Measurements from ENCODE around the gene FBRSL1. TPM values are rescaled to one million over a fixed set of nuclear protein-coding genes. Genes with fewer than 3 reads are reported as not detected.

The FBRSL1 gene
- polyA plus RNA-seq, 3 donors, result 0.39 to 28.7 (median 0.74) TPM

- H3K27me3 ChIP-seq (ENCODE audit: control insufficient read depth in 2 of 2, insufficient read depth in 2 of 2, low read length in 2 of 2), result no peaks in the 10 kb centered on the region
- no peak for TF ChIP-seq CTCF (IDR thresholded peaks at IDR 0.05)
- no peaks in the 10 kb centered on the region for H3K27me3 Mint-ChIP-seq (ENCODE audit: low read depth in 3 of 3)
- H3K9ac ChIP-seq (ENCODE audit: insufficient read depth, low read length, poor library complexity, severe bottlenecking), result no peak overlapping the region
- no peaks in the 10 kb centered on the region for H3K9me3 Mint-ChIP-seq
- no peak overlapping the region for H3K27ac ChIP-seq (ENCODE audit: low read depth in 1 of 2, low read length in 2 of 2)
- H2AFZ ChIP-seq (ENCODE audit: insufficient read depth, low read depth, low read length, poor library complexity, severe bottlenecking), result no peak overlapping the region
- intact Hi-C loops (cut with micrococcal nuclease), result loop anchor here (10.0 kb wide), 2 partner anchors 324 to 416 kb away; partner anchors contain the start of gene GOLGA3 (in 1 of the 2)
- H3K4me2 ChIP-seq (replicated peaks; ENCODE audit: extremely low read depth, low read length, poor library complexity, severe bottlenecking), result no peak overlapping the region
- H3K36me3 ChIP-seq (replicated peaks in 1 of 2; ENCODE audit: control insufficient read depth in 1 of 2, insufficient read depth in 2 of 2, low read length in 2 of 2), result no peaks in the 10 kb centered on the region
- H3K9me3 ChIP-seq (replicated peaks in 1 of 2; ENCODE audit: control insufficient read depth in 1 of 2, insufficient read depth in 1 of 2, low read length in 2 of 2), result no peaks in the 10 kb centered on the region
- peaks cover 100% of the 10 kb centered on the region for H4K20me1 ChIP-seq (ENCODE audit: insufficient read depth, low read length)
- H3K4me1 Mint-ChIP-seq, result peaks cover 55% of the 10 kb centered on the region
- 95% methylated on average over 9 of the region's 9 CpGs for WGBS (ENCODE audit: insufficient coverage)
- H3K4me1 ChIP-seq (ENCODE audit: control insufficient read depth in 1 of 2, insufficient read depth in 2 of 2, low read length in 2 of 2), result peaks cover 34 to 58% of the 10 kb centered on the region in 2 donors
- peaks cover 99% of the 10 kb centered on the region for H3K79me2 ChIP-seq (ENCODE audit: insufficient read depth, low read length)
- no peak for DNase-seq
- H3K27ac Mint-ChIP-seq, result peak overlapping the region in 1 of 7 donors; percentile 61
- H3K4me3 Mint-ChIP-seq, result no peak overlapping the region
- H3K36me3 Mint-ChIP-seq, result peaks cover 0 to 2% of the 10 kb centered on the region in 2 donors
- no peak overlapping the region for H3K4me3 ChIP-seq (replicated peaks in 1 of 3; ENCODE audit: low read depth in 2 of 3, low read length in 3 of 3)
Measured at GRCh38 chr12:132500856-132501180, 10.9 kb downstream of the FBRSL1 start.

GRCh38 chr12:132501204-132501940 is 11.4 kb downstream of the FBRSL1 start:
- Histone ChIP-seq H3K36me3 (replicated peaks in 1 of 2; ENCODE audit: control insufficient read depth in 1 of 2, insufficient read depth in 2 of 2, low read length in 2 of 2) (no peaks in the 10 kb centered on the region), H2AFZ (ENCODE audit: insufficient read depth, low read depth, low read length, poor library complexity, severe bottlenecking) (no peak overlapping the region), H3K4me2 (replicated peaks; ENCODE audit: extremely low read depth, low read length, poor library complexity, severe bottlenecking) (no peak overlapping the region), H3K9ac (ENCODE audit: insufficient read depth, low read length, poor library complexity, severe bottlenecking) (no peak overlapping the region), H3K27ac (ENCODE audit: low read depth in 1 of 2, low read length in 2 of 2) (no peak overlapping the region), H3K4me3 (replicated peaks in 1 of 3; ENCODE audit: low read depth in 2 of 3, low read length in 3 of 3) (no peak overlapping the region), H3K4me1 (ENCODE audit: control insufficient read depth in 1 of 2, insufficient read depth in 2 of 2, low read length in 2 of 2) (peaks cover 40 to 60% of the 10 kb centered on the region in 2 donors), H3K79me2 (ENCODE audit: insufficient read depth, low read length) (peaks cover 99% of the 10 kb centered on the region), H3K27me3 (ENCODE audit: control insufficient read depth in 2 of 2, insufficient read depth in 2 of 2, low read length in 2 of 2) (no peaks in the 10 kb centered on the region), H3K9me3 (replicated peaks in 1 of 2; ENCODE audit: control insufficient read depth in 1 of 2, insufficient read depth in 1 of 2, low read length in 2 of 2) (no peaks in the 10 kb centered on the region), H4K20me1 (ENCODE audit: insufficient read depth, low read length) (peaks cover 100% of the 10 kb centered on the region)
- H3K4me1 Mint-ChIP-seq, result peaks cover 58% of the 10 kb centered on the region
- no peak overlapping the region for H3K4me3 Mint-ChIP-seq
- TF ChIP-seq CTCF (IDR thresholded peaks at IDR 0.05), result no peak
- no peaks in the 10 kb centered on the region for H3K27me3 Mint-ChIP-seq (ENCODE audit: low read depth in 3 of 3)
- no peaks in the 10 kb centered on the region for H3K9me3 Mint-ChIP-seq
- DNase-seq, result no peak
- intact Hi-C loops (cut with micrococcal nuclease), result loop anchor here (10.0 kb wide), 2 partner anchors 323 to 417 kb away; partner anchors contain the start of gene GOLGA3 (in 1 of the 2)
- H3K36me3 Mint-ChIP-seq, result peaks cover 0 to 2% of the 10 kb centered on the region in 2 donors
- 82% methylated on average over 25 of the region's 27 CpGs for WGBS (ENCODE audit: insufficient coverage)
- H3K27ac Mint-ChIP-seq, result no peak overlapping the region
